GM21526 (cell line): ENCODE measurements around the gene DCUN1D3.

Experiments used
- ATAC-seq: cut with Tn5 transposase; IDR thresholded peaks from one replicate; pipeline ENCODE4 v1.9.1; 2021; ENCODE audit warnings: moderate library complexity; ENCODE audit not compliant: unreplicated experiment, low FRiP score

DCUN1D3 gene

GRCh38 chr16:20920799-20921198, 20.6 kb upstream of the DCUN1D3 start:
- no peak for ATAC-seq

GRCh38 chr16:20920091-20920490, 19.9 kb upstream of the DCUN1D3 start:
- ATAC-seq = no peak

GRCh38 chr16:20918486-20919239, 18.5 kb upstream of the DCUN1D3 start:
- ATAC-seq = no peak

- ATAC-seq = no peak
Measured at GRCh38 chr16:20916942-20917341, 16.8 kb upstream of the DCUN1D3 start.

GRCh38 chr16:20916289-20916688, 16.1 kb upstream of the DCUN1D3 start:
- no peak for ATAC-seq

- no peak for ATAC-seq
Measured at GRCh38 chr16:20911361-20911760, 11.2 kb upstream of the DCUN1D3 start.

GRCh38 chr16:20910781-20911321, 10.7 kb upstream of the DCUN1D3 start:
- ATAC-seq = no peak

GRCh38 chr16:20906341-20907255, 6.4 kb upstream of the DCUN1D3 start:
- no peak for ATAC-seq

GRCh38 chr16:20905576-20905975, 5.4 kb upstream of the DCUN1D3 start:
- ATAC-seq = no peak

GRCh38 chr16:20904507-20905081, 4.4 kb upstream of the DCUN1D3 start:
- no peak for ATAC-seq

GRCh38 chr16:20903899-20904506, 3.8 kb upstream of the DCUN1D3 start:
- ATAC-seq = no peak

GRCh38 chr16:20903116-20903898, 3.1 kb upstream of the DCUN1D3 start:
- no peak for ATAC-seq

- ATAC-seq = no peak
Measured at GRCh38 chr16:20902426-20902825, 2.3 kb upstream of the DCUN1D3 start.

GRCh38 chr16:20901436-20902112, 1.4 kb upstream of the DCUN1D3 start:
- ATAC-seq = no peak

- ATAC-seq = no peak
Measured at GRCh38 chr16:20901068-20901435, 894 bp upstream of the DCUN1D3 start.

- ATAC-seq = no peak
Measured at GRCh38 chr16:20899477-20900298, 470 bp downstream of the DCUN1D3 start.

- no peak for ATAC-seq
Measured at GRCh38 chr16:20899071-20899470, 1.1 kb downstream of the DCUN1D3 start.

- ATAC-seq = no peak
Measured at GRCh38 chr16:20897922-20898321, 2.2 kb downstream of the DCUN1D3 start.
